WTC11 (cell line): ENCODE data around the gene SYNDIG1.

Experiments used
- ZNF416 ChIP-seq: fragments of 250-450 bp; sonication (Bioruptor Pico); IDR thresholded peaks from 2 replicates; pipeline ENCODE4 v1.9.0; 2021; ENCODE audit warnings: mild to moderate bottlenecking, inconsistent platforms
- ZNF423 ChIP-seq: fragments of 250-450 bp; sonication (Bioruptor Pico); IDR thresholded peaks from 2 replicates; pipeline ENCODE4 v2.1.2; 2022; ENCODE audit warnings: mild to moderate bottlenecking, moderate library complexity
- TF ChIP-seq, protein P1 (sequence below): sonication (generic); formaldehyde crosslinking; IDR thresholded peaks from 2 replicates; pipeline ENCODE4 v1.8.1; 2023; ENCODE audit warnings: mild to moderate bottlenecking, missing genetic modification reagents, moderate library complexity
- TF ChIP-seq, protein P2 (sequence below): fragments of 200-600 bp; IDR thresholded peaks from 2 replicates; pipeline ENCODE4 v1.8.0; 2022; ENCODE audit warnings: antibody characterized with exemption

DNA sequence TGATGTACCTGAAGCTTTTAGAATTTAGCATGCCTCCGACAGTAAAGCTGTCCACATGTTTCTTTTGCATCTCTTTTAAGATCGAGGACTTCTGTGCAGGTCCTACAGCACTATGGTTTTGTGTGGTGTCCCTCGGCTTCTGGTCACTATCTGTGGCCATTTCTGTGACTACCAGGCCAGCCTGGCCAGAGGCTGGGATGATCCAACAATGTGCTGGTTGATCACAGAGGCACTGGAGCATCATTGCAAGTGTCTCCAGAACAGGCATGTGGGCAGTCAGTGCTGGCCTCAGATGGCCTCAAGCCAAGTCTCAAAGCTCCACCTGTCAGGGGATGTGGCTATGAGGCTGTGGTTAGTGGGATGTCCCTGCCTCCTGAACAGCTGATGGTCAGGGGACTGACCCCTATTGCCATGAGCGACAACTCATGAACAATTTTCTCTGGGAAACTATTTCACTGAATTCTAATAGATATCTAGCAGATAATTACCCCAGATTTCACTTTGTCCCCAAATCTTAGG is 136.6 kb downstream of the SYNDIG1 start:
- TF ChIP-seq ZNF423: no peak
- TF ChIP-seq, protein P1, sequence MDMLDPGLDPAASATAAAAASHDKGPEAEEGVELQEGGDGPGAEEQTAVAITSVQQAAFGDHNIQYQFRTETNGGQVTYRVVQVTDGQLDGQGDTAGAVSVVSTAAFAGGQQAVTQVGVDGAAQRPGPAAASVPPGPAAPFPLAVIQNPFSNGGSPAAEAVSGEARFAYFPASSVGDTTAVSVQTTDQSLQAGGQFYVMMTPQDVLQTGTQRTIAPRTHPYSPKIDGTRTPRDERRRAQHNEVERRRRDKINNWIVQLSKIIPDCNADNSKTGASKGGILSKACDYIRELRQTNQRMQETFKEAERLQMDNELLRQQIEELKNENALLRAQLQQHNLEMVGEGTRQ: no peak
- TF ChIP-seq, protein P2, sequence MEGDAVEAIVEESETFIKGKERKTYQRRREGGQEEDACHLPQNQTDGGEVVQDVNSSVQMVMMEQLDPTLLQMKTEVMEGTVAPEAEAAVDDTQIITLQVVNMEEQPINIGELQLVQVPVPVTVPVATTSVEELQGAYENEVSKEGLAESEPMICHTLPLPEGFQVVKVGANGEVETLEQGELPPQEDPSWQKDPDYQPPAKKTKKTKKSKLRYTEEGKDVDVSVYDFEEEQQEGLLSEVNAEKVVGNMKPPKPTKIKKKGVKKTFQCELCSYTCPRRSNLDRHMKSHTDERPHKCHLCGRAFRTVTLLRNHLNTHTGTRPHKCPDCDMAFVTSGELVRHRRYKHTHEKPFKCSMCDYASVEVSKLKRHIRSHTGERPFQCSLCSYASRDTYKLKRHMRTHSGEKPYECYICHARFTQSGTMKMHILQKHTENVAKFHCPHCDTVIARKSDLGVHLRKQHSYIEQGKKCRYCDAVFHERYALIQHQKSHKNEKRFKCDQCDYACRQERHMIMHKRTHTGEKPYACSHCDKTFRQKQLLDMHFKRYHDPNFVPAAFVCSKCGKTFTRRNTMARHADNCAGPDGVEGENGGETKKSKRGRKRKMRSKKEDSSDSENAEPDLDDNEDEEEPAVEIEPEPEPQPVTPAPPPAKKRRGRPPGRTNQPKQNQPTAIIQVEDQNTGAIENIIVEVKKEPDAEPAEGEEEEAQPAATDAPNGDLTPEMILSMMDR: no peak
- no peak for TF ChIP-seq ZNF416 (CRISPR knock-in tag)
